HG02571 (cell line): ENCODE data around the gene RBMS3.
"Not testable (repeated sequence)": the region's sequence is repeated elsewhere in the genome, so short reads cannot be mapped to it uniquely, and the experiment has no call there.

Experiments
- ATAC-seq: cut with Tn5 transposase; IDR thresholded peaks from one replicate; pipeline ENCODE4 v1.9.1; 2021; ENCODE audit warnings: mild to moderate bottlenecking, moderate library complexity; ENCODE audit not compliant: unreplicated experiment

The RBMS3 gene

DNA sequence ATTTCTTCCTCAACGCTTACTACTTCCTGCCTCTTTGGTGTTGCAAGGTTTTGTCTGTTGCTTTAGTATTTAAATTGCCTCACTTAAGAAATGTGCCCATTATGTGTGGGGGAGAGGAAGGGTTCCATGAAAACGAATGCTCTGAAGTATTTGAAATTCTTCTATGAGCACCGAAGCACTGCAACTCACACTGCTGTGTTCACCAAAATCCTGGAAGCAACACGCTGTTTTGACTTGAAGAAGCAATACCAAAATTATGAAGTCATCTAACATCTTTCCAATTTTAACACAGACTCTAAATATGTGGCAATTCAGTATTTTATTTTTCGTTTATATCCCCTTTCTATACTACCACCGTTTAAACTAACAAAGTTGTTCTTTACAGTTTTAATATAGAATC is 101.5 kb downstream of the RBMS3 start:
- ATAC-seq: no peak

GRCh38 chr3:29382845-29383244 is 102.0 kb downstream of the RBMS3 start:
- ATAC-seq: no peak

DNA sequence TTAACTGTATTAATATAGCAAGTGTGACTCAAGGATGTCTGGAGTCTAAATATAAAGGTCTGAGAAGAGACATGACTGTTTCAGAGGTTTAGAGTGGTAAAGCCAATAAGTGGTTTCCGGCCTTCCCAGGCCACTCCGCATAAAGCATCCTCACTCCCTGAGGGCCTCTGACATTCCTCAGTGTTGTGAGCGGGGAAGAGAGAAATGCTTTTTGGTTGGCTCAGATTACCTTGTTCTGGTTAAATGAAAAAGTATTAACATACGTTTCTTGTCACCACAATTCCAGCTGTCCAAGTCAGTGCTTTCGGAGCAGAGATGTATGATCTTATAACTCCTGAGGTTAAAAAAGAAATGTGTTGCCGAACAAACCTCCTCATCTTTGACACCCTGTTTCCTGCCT is 103.8 kb downstream of the RBMS3 start:
- ATAC-seq: no peak

- ATAC-seq: no peak
Measured at GRCh38 chr3:29385046-29385830, 104.4 kb downstream of the RBMS3 start.

- ATAC-seq: no peak
Measured at GRCh38 chr3:29389362-29389761, 108.5 kb downstream of the RBMS3 start.

DNA sequence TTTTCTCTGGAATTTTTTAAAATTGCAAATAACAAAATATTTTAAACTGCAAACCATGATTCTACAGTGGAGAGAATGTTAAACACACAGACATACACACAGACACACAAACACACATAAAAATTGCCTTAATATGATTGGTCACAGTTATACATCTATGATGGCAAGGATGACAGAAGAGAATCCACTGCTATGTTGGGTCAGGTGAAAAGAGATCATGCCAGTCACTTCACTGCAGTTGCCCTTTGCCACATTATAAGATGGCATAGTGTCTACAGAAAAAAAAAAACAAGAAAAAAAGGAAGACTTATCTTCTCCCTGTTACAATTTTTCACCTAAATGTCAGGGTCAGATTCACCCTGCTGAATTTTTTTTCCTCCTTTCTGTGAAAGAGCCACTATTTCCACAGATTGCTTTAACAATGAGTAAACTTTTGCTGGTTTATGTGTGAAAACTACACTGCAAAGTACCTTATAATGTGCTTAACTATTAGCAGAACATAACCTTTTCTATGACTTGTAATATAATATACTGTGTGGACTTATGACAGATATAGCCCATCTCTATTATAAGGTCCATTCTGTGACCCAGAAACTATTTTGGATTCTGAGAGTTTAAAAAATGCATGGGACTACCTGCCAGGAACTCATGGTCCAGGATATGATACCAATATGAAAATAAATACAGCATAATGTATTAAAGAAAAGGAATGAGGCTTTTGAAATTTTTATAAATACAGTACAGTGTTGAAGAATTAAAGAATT is 111.9 kb downstream of the RBMS3 start:
- no peak for ATAC-seq

- ATAC-seq: not testable (repeated sequence)
Measured at GRCh38 chr3:29393946-29394345, 113.1 kb downstream of the RBMS3 start.

DNA sequence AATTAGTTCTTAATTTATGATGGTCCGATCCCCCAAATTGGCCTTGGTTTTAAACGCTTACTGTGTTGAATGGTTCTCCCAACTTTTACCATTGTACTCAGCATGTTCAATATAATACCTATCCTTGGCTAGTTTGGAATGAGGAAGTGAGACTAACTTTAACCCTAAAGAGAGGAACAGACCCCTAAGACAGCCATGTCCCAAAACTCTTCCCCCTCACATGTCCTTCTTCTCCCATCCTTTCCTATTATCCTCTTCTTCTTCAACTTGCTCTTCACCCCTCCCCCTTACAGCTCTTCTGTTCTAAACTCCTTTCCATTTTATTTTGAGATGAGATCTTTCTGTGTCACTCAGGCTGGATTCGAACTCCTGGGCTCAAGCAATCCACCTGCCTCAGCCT is 116.5 kb downstream of the RBMS3 start:
- ATAC-seq: no peak

GRCh38 chr3:29398787-29399186 is 117.9 kb downstream of the RBMS3 start:
- ATAC-seq: no peak

GRCh38 chr3:29406291-29406832 is 125.5 kb downstream of the RBMS3 start:
- ATAC-seq: no peak

GRCh38 chr3:29408676-29409075 is 127.8 kb downstream of the RBMS3 start:
- no peak for ATAC-seq

DNA sequence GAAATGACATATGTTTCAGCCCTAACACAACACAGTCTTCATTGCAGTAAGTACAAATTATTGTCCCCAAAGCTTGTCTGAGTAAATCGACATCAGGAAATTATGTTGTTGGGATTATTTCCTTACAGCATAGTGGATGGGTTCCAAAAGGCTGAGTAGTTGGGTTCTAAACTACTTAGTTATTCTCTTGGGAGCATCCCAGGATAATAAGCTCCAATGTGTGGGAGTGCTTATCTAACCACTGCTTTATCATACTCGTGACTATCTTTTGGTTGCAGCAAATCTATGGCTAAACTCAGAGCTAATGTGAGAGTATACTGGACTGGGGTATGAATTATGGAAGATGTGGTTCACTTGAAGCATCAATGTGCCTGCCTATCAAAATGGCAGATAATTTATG is 128.5 kb downstream of the RBMS3 start:
- no peak for ATAC-seq

DNA sequence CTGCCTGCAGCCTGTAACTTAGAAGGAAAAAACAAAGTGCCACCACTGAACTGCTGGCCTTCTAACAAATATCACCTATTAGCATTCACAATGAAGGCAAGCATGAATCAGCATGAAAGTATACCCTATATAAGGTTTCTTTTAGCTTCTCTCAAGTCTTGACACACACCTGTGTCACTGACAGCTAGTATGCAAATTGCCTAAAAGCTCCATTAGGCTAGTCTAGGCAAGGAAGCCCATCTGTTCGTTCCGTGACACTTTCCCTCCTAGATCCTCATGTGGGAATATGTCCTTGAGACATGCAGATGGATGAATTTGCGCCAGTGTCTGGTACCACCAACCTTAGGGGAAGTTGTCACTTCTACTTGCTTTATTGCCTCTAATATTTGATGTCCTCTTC is 129.3 kb downstream of the RBMS3 start:
- ATAC-seq: no peak

GRCh38 chr3:29410660-29411405 is 130.0 kb downstream of the RBMS3 start:
- no peak for ATAC-seq

DNA sequence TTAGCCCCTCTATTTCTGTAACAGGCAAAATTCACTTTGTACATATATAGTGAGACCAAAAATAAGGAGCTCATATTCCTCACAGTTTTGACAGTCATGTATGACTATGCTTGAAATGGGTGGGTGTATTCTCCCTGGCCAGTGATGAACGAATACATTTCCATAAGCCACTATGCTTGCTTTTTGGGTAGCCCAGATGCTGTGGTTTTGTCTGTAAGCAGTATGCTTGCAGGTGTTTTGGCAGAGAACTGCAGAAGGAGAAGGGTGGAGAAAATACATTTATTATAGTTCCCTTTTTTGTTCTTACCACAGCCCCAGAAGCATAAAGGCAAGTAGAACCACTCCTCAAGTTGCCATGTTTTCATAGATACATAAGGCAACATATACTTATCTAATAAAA is 131.2 kb downstream of the RBMS3 start:
- ATAC-seq: no peak

DNA sequence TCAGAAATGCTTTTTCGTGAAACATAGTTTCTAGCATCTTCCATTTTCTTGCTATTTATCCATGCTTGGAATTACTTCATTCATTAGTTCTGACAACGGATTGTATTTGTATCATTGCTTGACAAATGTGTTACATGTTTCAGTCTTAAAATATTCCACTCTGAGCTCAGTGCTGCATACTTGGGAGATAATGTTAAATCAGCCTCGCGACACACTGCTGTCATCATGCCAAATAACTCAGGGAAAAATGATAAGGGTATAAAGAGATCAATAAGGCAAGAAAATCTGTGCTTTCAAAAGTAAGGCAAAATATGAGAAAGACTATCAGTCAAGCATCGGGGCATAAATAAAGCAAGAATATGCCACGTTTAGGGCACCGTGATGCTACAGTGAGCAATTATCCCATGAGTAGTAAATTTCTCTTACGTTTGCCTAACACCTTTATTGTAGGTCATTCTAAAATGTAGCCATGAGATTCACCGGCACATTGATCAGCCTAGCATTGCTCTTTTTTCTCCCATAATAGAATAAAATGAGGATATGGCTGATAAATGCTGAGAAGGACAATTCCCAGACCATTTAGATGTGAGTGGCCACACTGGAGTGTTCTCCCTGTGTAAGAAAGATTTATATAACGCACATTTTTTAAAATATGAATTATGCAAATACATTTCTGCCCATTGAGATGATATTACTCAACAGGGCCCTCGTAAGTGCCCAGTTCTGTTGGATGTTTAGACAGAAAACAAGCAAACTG is 133.8 kb downstream of the RBMS3 start:
- no peak for ATAC-seq

DNA sequence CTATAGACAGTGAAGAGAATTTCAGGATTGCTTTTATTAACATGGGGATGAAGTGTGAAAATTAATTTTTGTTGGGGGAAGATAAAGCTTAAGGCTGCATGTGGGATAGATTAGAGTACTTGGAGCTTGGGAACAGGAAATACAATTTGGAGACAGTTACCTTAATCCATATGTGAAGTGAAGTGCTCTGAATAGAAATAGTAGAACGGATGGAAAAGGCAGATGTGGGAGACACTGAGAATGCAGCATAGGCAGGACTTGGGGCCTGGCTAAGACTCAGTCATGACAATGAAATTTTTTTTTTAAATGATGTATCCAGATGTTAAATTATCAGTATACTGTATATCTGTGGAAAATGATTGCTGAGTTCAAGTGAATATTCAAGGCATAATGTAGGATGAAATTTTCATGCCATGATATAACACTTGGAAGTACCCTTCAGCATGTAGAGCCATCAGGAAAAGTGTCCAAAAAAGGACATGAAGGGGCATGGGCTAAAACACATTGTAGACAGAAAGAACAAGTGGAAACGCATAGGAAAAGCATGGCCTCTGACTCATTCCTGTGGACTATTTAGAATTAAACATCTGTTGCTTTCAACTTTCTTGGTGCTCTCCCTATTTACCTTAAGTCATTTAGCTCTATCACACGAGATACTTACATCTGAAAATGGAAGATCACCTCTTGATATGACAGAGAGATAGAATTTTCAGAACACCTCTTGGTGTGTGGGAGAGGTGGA is 134.8 kb downstream of the RBMS3 start:
- no peak for ATAC-seq

DNA sequence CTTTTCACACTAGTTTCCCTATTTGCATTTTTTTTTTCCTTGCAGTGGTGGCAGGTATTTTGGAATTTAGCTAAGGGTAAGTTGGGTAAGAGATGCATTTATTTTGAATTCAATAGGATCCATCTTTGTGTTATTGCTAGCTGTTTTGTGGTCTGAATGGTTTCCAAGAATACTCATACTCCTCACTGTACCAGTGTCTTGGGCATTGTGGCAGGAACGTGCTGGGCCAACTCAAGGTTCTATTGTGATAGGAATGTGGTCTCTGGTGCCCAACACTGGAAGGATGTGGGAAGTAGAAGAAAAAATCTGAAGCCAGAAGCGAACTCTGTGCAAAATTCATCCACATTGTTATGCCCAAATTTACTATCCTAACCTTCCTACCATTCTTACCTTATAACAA is 135.6 kb downstream of the RBMS3 start:
- no peak for ATAC-seq

- ATAC-seq: no peak
Measured at GRCh38 chr3:29420106-29420505, 139.2 kb downstream of the RBMS3 start.
